Heart right ventricle (tissue), 16 donors: Measurements from ENCODE around the gene EXT2. TPM values are rescaled to one million over a fixed set of nuclear protein-coding genes. Genes with fewer than 3 reads are reported as not detected.

Source experiments
- ATAC-seq, 8 donors: fragments of 200-7000 bp; cut with Tn5 transposase; one replicate each; pipeline ENCODE4 v1.9.1; 2020; ENCODE audit warnings: mild to moderate bottlenecking in 8 of 8, moderate library complexity in 8 of 8, moderate number of reproducible peaks in 1 of 8
- DNase-seq, 2 donors: peaks; one replicate each; pipeline ENCODE4 v3.0.0-alpha.2; 2020
- H3K27ac ChIP-seq, 10 donors: fragments of 200-600 bp; sonication (generic) in 2 of 10; one replicate each; pipeline versions ENCODE4 v1.5.0 to v1.8.0; 2020 to 2022; ENCODE audit warnings: mild to moderate bottlenecking in 3 of 10
- H3K27me3 ChIP-seq, 7 donors: fragments of 200-600 bp; one replicate each; pipeline ENCODE4 v1.8.0; 2021 to 2022; ENCODE audit warnings: mild to moderate bottlenecking in 2 of 7
- H3K36me3 ChIP-seq, 9 donors: fragments of 200-600 bp; sonication (generic) in 1 of 9; one replicate each; pipeline versions ENCODE4 v1.5.0 to v1.8.0; 2020 to 2022; ENCODE audit warnings: mild to moderate bottlenecking in 2 of 9
- H3K4me1 ChIP-seq, 9 donors: fragments of 200-600 bp; sonication (generic) in 1 of 9; one replicate each; pipeline versions ENCODE4 v1.5.0 to v1.8.0; 2020 to 2022; ENCODE audit warnings: mild to moderate bottlenecking in 4 of 9
- H3K4me3 ChIP-seq, 10 donors: fragments of 200-600 bp; sonication (generic) in 2 of 10; one replicate each; pipeline versions ENCODE4 v1.5.0 to v1.8.0; 2020 to 2022; ENCODE audit warnings: mild to moderate bottlenecking in 7 of 10, moderate library complexity in 2 of 10
- H3K9me3 ChIP-seq, 11 donors: fragments of 200-600 bp in 10 of 11; sonication (generic) in 2 of 11; one replicate each; pipeline versions ENCODE4 v1.5.0 to v1.8.0; 2013 to 2022; ENCODE audit warnings: mild to moderate bottlenecking in 2 of 11, control low read depth in 1 of 11, moderate library complexity in 1 of 11
- WGBS, 2 donors: extraction: QIAGEN DNeasy Blood & Tissue Kit; methylation state at CpG; one replicate each; pipeline ENCODE4 v1.1.7; 2013; ENCODE audit warnings: inconsistent platforms in 1 of 2; 5-methylcytosine and 5-hydroxymethylcytosine counted together
- intact Hi-C, 10 donors: fragments of 100-400 bp; cut with DNase I; formaldehyde crosslinking; loops; one replicate each; pipeline versions ENCODE4 v1.11.1 to v1.14.2; 2022
- polyA plus RNA-seq, 2 donors: library from polyadenylated mRNA; stranded (reverse); fragments of 200-250 nt; gene quantifications; one replicate each; pipeline ENCODE4 v1.2.3, GENCODE V29; 2013
- total RNA-seq, 10 donors: library from RNA; stranded (reverse); fragmentation: NEBNext Ultra II Directional in 3 of 10; extraction: Animal tissue kit (Norgen Biotek cat#: 25700) in 3 of 10; gene quantifications; one replicate each; pipeline versions ENCODE4 v1.2.1 to v1.2.4, GENCODE V29; 2021 to 2023
- TF ChIP-seq, protein P1 (sequence below), 9 donors: fragments of 200-600 bp; sonication (generic) in 2 of 9; IDR thresholded peaks; one replicate each; pipeline versions ENCODE4 v1.5.0 to v1.8.0; 2021 to 2022; ENCODE audit warnings: antibody characterized with exemption in 9 of 9, mild to moderate bottlenecking in 5 of 9, moderate library complexity in 1 of 9
- donor health status: Arrhythmogenic right ventricular cardiomyopathy.
- donor health status: ischemic (EF 13 %, LVEDD 7.1; RV severe dilation, severe dysfunction).
- donor health status: healthy with polysubstance abuse.
- donor health status: DM: no; HTN: yes; CAD: no.
- donor health status: DM: no; HTN: no; CAD: no.
- donor health status: ischemic (EF 25% LVEDD 6.9; RV normal size, moderate dysfunction).
- donor health status: ischemic (EF 25% LVEDD 5.7; RV mildly dilated, moderate dysfunction).
- donor health status: healthy.
- donor health status: DM: yes; HTN: yes; CAD: no.
- donor health status: Ischemic cardiomyopathy.
- donor health status: ischemic (EF 35%, LVEDD 5.7; RV mildly dilated, moderate dysfunction).
- donor health status: nonischemic (EF 11% LVEDD 7.7; RV severe dilation, severe dysfunction).
- donor health status: DM: yes; HTN: yes; CAD: no.
- donor health status: PGD.
- donor health status: ischemic (EF 29% LVEDD 5.4; RV normal size, mild dysfunction).
- donor health status: nonischemic (EF 23%, LVEDD 6.1; RV moderate dilation, normal function).

EXT2 gene
- total and polyA plus RNA-seq, 12 donors, result 18.7 to 35.1 (median 28.2) TPM

DNA sequence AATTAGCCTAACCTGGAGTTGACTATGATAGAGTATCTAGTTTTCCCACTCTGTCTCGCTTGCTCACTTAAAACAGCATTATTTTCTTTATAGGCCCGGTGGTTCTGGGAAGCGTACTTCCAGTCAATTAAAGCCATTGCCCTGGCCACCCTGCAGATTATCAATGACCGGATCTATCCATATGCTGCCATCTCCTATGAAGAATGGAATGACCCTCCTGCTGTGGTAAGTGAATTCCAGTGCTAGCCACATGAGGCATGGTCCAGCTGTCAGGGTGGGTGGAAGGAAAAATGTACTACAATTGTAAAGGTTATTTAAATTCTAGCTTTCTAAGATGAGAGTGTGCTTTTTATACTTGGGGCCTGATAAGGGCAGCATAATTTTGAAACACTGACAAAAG lies 76.0 kb downstream of the EXT2 start:
- TF ChIP-seq, protein P1, sequence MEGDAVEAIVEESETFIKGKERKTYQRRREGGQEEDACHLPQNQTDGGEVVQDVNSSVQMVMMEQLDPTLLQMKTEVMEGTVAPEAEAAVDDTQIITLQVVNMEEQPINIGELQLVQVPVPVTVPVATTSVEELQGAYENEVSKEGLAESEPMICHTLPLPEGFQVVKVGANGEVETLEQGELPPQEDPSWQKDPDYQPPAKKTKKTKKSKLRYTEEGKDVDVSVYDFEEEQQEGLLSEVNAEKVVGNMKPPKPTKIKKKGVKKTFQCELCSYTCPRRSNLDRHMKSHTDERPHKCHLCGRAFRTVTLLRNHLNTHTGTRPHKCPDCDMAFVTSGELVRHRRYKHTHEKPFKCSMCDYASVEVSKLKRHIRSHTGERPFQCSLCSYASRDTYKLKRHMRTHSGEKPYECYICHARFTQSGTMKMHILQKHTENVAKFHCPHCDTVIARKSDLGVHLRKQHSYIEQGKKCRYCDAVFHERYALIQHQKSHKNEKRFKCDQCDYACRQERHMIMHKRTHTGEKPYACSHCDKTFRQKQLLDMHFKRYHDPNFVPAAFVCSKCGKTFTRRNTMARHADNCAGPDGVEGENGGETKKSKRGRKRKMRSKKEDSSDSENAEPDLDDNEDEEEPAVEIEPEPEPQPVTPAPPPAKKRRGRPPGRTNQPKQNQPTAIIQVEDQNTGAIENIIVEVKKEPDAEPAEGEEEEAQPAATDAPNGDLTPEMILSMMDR (IDR thresholded peaks at IDR 0.05), result no peak
- Histone ChIP-seq H3K27me3 (no peaks in the 10 kb centered on the region), H3K4me3 (no peak overlapping the region), H3K27ac (no peak overlapping the region), H3K4me1 (peaks cover 0 to 9% (median 8%) of the 10 kb centered on the region in 9 donors), H3K36me3 (peaks cover 0 to 28% (median 0%) of the 10 kb centered on the region in 9 donors), H3K9me3 (no peaks in the 10 kb centered on the region)
- intact Hi-C loops, result no loop called here
- ATAC-seq, result no peak
- no peak for DNase-seq
- WGBS, 2 donors, result 88 to 92% methylated on average over 4 of the region's 4 CpGs

DNA sequence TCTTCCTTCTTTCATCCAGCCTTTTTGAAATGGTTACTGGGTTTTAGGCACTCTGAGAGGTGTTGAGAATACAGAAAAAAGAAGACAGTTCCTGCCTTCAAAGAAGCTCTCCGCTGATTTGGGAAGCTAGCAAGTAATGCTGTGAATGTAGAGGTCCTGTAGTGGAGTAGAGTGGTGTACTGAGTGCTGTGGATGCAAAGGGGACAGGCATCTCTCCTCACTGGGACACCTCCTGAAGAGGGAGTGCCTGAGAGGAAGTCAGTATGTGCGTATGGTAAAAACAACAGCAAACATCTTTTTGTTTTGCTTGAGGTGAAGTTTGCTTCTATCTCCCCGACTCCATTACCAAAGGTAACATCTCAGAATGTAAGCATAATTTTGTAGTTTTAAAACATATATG lies 77.5 kb downstream of the EXT2 start:
- ATAC-seq (no peak), DNase-seq (no peak)
- Histone ChIP-seq H3K27ac (no peak overlapping the region), H3K4me3 (no peak overlapping the region), H3K27me3 (no peaks in the 10 kb centered on the region), H3K36me3 (peaks cover 0 to 28% (median 0%) of the 10 kb centered on the region in 9 donors), H3K4me1 (peaks cover 0 to 5% (median 0%) of the 10 kb centered on the region in 9 donors), H3K9me3 (no peaks in the 10 kb centered on the region)
- TF ChIP-seq, protein P1 (IDR thresholded peaks at IDR 0.05), result no peak
- intact Hi-C loops, result no loop called here
- WGBS, 2 donors, result 95 to 96% methylated on average over 3 of the region's 3 CpGs

DNA sequence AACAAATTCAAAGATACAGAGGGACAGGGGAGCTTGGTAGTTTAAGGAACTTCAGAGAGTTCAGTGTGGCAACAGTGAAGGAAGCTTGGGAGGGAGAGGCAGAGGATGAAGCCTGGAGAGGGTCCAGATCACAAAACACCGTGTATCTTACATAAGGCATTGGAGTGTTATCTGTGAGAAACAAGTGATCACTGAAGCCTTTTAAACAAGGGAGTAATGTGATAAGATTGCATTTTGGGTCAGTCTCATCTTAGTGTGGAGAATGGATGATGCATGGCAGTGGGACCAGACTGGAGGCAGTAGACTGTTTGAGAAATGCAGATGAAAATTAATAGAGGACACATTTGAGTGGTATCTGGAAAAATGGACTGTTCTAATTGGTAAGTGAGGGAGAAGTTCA lies 79.4 kb downstream of the EXT2 start:
- no peak for ATAC-seq
- Histone ChIP-seq H3K27me3 (no peaks in the 10 kb centered on the region), H3K9me3 (no peaks in the 10 kb centered on the region), H3K4me3 (no peak overlapping the region), H3K27ac (no peak overlapping the region), H3K4me1 (peaks cover 0 to 14% (median 0%) of the 10 kb centered on the region in 9 donors), H3K36me3 (peaks cover 0 to 28% (median 0%) of the 10 kb centered on the region in 9 donors)
- DNase-seq, result no peak
- intact Hi-C loops, result no loop called here
- WGBS, 2 donors, result 33 to 41% methylated on average over 1 of the region's 1 CpG
- TF ChIP-seq, protein P1 (IDR thresholded peaks at IDR 0.05), result no peak

DNA sequence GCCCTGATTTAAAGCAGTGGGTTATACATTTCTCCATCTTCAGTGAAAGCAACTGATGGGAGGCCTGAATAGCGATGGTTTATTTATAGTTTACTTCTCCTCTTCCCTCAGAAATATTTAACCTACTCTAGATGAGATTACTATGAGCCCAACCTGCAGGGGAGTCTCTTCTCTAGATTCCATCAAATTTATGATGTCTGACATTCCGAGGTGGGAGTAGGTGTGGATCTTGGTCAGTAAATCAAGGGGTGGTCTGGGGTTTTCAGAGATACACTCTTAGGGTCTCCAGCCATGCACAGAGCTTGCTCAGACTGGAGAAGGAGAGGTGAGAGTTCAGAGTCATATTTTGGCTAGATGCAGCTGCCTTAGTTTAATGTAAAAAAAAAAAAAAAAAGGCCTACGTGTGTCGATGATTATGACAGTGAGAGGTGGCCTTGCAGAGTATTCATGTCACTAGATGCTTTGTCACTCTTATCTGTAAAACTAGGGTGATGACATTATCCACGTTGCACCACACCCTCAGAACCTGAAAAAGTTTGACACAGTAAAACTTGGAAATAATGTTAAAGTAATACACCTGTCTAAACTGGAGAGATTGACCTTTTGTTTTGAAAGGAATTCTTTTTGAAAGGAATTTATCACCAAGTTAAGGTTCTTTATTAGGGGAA lies 81.2 kb downstream of the EXT2 start:
- ATAC-seq, result no peak
- H3K9me3 ChIP-seq, result no peaks in the 10 kb centered on the region

More for the DNA sequence above, 81.2 kb downstream of the EXT2 start:
- Histone ChIP-seq H3K4me3 (no peak overlapping the region), H3K27me3 (no peaks in the 10 kb centered on the region), H3K27ac (no peak overlapping the region), H3K4me1 (peaks cover 0 to 14% (median 0%) of the 10 kb centered on the region in 9 donors), H3K36me3 (peaks cover 0 to 24% (median 0%) of the 10 kb centered on the region in 9 donors)
- TF ChIP-seq, protein P1 (IDR thresholded peaks at IDR 0.05), result no peak
- WGBS, 2 donors, result 70 to 75% methylated on average over 5 of the region's 5 CpGs
- no peak for DNase-seq
- intact Hi-C loops, result no loop called here
